Activated naive CD4-positive, alpha-beta T cell treated with anti-CD3 and anti-CD28 coated beads, Interleukin-2, amount 50 U/mL, for 16 hours (primary cell): ENCODE measurements around the gene PLXND1.
"Not testable (repeated sequence)": the region's sequence is repeated elsewhere in the genome, so short reads cannot be mapped to it uniquely, and the experiment has no call there.

Experiments used
- DNase-seq: peaks from one replicate; pipeline ENCODE4 v3.0.0-alpha.2; 2020

Gene PLXND1

DNA sequence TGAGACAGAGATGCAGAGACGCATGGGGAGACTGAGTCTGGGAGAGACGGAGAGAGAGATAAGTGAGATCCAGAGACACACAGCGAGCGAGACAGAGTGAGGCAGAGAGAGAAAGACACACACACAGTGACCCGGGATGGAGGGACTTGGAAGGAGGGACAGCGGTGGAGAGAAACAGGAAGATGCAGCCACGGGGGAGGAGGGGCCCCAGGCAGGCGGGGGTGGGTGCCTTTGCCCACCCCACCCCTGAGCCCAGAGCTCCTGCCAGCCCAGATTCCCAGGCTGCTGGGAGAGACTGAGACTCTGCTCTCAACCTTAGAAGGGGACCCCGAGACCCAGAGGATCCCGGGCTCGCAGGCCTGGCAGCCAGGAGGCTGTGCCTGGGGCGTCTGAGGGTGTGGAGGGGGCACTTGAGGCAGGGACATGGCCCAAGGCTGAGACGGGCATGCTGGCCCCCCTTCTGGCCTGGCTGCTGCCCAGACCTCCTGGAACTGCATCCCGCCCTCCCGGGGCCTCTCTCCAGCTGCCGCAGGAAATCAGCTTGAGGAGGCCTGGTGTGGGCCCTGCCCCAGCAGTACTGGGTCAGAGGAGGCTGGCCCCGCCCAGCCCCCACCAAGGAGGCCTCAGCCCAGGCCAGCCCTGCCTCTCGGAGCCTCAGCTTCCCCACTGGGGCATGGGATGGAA lies 45.4 kb downstream of the PLXND1 start:
- DNase-seq = no peak

DNA sequence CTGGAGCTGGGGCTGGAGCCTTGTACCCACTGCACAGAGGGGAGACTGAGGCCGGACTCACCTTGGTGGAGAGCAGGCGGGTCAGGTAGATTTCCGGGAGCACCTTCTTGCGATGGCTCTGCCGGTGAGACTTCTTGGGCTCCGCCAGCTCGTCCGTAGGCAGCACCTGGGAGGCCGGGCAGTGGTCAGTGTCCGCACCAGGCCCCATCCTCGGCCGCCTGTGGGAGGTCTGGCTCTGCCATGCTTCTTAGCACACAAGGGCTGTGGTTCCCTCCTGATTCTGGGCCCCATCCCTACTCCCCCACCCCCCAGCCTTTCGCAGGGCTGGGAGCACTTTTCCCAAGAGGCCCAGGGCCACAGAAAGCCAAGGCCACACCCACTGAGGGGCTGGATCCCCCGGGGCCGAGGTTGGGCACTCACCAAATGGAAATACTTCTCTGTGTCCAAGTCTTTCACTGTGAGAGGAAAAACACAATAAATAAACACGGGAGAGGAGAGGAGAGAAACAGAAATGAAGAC lies 46.1 kb downstream of the PLXND1 start:
- DNase-seq = no peak

DNA sequence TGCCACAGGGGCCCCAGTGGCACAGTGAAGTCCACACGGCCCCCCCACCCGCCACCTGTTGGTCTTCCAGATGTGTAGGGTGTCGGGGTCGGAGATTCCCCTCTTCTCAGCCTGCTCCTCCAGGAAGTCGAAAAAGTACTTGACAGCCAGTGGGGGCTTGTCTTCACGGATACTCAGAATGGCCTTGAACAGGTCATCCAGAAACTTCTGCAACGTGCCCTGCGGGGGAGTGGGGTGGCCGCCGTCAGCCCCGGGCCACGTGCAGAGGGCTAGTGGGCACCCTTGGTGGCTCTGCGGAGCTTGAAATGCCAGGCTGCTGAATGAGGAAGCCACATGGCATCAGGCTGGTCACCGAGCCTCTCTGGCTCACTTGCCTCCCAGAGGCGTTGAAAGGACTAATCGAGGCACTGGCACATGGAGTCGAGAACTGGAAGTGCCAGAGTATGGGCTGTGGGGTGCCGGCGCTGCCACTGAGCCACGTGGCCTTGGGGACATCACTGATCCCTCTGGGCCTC lies 46.9 kb downstream of the PLXND1 start:
- DNase-seq = no peak

DNA sequence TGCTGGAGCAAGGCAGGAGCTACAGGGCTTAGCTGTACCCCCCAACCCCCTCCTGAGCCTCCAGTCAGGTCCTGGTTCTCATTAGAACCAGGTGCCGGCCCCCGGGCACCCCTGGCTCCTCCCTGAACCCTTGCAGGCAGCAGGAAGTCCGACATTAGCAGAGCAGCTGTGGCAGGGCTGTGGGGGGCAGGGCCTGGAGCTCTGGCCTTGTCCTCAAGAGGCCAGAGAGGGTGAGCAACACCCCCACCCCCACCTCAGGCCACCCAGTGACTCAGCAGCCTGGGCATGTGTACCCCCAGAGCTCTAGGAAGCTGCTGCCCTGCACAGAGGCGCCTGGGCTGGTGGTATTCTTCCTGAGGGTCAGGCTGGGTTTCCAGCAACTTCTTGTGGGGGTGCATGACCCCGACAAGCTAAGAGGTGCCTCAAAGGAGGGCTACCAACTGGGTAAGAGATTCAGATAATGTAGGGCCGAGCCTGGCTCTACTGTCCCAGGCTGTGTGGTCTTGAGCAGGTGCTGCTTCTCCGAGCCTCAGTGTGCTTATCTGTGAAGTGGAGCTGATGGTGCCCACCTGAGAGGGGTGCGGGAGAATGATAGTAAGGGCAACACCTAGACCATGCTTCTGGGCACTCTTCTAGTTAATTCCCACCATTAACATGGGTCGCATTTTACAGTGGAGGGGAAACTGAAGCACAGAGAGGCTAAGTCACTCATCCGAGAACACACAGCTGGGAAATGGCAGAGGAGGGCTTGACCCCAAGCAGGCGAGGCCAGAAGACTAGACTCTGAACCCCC lies 47.5 kb downstream of the PLXND1 start:
- no peak for DNase-seq

DNA sequence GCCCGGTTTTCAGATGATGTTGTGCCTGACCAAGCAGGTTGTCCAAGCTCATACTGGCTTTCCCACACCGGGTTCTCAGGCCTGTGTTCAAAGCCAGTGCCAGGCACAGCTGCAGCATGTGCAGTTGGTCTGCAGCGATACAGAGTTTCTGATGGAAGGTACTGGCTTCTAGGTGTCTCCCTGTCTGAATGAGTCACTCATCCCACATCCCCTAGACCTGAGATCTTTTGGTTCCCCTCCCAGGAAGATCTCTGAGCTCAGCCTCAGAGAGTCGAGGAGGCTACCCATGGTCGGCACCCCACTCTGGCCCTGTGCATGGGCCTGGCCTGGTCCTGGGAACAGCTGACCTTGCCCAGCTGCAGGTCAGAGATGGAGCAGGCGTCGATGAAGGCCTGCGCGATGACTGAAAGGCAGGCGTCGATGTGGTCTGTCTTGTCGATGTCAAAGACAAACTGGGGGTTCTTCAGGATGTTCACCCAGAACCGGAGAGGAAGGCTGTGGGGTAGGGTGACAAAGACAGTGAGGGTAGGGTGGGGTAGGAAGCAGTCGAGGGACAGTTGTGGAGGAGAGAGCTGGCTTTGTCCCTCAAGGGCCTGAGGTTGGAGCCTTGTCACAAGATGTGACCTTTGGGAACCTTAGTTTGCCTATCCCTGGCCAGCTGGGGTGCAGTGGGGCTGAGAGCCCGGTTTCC lies 48.2 kb downstream of the PLXND1 start:
- DNase-seq = no peak

DNA sequence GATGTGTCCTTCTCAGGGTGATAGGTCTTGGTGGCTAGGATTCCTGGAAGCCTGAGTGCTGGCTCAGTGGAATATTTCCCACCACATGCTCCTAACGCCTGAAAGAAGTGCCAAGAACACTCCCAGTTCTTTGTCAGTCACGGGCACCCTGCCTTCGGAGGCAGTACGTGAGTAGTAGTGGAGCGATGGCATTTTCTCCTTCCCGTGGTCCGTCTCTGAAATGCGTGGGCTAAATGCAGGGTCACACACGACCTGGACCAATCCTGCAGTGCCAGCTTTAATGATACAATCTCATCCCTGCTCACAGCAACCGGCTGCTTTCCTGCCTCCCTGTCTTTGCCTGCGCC lies 49.0 kb downstream of the PLXND1 start:
- no peak for DNase-seq

DNA sequence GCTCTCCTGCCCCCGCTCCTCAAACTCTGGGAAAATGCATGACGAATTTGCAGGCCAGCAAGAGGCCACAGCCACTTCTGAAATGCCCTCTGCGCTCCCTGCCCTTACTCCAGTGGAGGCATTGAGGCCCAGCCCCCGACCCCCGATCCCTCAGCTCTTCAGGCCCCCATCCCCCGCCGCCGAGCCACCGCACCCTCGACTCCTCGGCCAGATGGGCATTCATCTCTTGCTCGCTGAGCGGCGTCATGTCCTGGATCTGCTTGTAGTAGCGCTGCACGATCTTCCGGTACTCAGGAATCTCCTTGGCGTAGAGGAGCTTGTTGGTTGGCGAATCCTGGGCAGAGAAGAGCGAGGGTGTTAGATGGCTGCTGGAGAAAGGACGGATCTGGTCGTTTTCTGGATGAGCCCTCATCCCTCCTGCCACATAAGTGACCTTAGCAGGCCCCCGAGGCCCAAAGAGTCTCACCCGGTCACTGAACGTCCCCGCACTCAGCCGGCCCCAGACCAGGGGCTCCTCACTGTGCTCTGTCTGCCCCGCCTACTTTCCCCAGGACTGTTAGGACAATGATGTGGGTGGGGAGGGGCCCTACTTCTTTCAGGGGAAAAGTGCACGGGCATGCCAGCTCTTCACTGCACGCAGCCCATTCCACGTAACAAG lies 49.5 kb downstream of the PLXND1 start:
- DNase-seq = no peak

DNA sequence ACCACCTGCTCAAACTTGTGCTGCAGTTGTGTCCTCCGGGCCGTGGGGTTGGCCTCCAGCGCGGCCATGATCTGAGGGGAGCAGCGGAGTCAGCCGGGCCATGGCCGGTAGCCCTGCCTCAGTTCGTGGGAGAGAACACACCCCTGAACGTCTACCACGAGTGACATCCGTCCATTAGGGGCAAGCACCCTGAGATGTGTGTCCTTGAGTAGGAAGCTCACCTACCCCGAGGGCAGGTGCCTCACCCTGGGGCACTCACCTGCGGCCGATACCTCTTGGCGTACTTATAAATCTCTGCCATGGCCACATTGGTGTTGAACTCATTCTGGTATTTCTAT lies 50.1 kb downstream of the PLXND1 start:
- DNase-seq = no peak

DNA sequence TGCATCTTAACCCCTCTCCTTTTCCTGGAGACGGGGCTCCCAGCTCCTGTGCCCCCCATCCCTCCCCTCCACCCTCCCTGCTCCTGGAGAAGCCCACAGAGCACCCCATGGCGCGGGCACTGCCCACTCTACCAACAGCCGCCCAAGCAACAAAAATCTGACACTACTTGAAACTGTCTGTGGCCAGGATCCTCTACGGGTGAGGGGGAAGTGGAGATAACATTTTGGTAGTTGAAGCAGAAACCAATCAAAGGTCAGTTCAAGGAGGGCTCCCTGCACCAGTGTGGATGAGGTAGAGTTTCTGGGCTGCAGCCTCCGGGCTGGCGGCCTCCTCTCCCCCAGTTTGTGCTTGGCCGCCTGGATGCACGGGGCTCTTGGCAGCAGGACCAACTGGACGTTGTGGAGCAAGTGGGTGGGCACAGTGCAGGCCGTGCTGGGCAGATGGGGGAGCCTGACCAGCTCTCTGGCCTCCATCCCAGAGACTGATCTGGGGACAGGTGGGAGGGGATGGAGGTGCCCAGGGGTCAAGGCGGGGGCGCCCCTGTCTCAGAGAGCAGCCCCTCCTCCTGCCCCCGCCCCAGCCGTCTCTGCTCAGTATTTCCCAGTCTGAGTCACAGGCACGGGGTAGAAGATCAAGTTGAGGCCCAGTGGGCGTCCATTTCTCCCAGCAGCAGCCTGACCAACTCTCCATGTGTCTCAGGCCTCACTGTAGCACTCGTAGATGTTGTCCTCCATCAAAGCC lies 50.7 kb downstream of the PLXND1 start:
- DNase-seq = no peak

DNA sequence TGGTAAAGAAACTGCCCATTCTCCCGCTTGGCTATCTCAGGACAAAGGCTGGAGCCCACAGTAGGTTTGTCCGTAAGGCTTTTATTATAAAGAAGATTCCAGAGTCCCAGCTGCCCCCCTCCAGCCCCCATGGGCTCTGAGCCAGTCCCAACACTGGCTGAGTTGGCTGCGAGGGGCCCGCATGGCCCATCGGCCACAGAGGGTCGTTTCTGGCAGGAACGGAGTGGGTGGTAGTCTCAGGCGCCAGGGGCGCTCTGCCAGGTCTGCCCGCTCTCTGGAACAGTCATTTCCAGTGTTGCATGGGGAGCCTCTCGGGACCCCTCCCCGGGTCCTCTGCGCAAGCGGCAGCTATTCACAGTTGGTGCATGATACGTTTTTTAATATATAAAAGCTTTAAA lies 51.3 kb downstream of the PLXND1 start:
- DNase-seq = no peak

DNA sequence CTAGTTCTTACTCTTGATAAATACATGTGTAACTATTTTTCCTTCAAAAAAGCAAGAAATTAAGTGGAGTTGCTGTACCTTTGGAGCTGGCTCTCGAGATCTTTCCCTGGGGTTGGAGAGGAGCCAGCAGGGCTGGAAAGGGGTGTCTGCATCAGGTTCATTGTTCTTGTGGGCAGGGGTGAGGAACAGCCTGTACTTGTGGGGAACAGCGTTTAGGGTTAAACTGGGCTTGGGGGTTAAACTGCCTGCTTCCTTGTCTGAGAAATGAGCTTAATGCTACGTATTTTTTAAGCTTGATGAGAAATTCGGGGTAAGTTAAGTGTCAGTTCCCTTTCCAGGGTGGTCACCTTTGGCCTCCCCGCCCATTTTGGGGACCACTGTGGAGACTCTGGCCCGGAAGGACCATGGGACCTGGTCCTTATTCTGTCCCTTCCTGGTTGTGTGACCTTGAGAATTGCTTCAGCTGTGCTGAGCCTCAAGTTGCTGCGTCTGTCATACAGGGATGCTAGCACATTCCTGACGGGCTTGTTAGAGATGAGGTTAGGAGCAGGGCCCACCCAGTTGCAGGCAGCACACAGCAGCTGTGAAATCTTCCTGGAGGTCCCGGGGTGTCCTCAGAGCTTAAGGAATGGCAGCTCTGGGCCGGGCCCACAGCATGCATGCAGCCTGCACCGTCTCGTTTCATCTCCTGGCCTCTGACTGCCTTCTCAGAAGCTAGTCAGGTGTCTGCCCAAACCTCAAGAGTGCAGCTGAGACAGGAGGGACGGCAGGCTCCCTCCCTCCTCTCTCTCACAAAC lies 51.9 kb downstream of the PLXND1 start:
- no peak for DNase-seq

DNA sequence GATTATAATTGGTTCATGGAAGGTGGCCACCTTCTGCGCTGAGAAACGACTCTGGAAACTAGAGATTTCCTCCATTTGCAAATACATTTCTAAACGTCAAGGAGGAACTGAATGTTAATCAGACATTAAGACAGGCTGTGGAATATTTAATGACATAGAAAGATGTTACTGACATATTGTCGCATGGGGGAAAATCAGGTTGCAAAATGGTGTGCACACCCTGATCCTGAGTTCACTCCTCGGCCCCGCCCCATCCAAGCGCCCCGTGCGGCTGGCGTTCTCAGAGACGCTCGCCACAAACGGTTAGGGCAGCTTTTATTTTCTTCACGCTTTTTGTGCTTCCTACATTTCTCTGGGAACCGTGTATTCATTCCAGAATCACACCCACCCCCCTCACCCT lies 52.8 kb downstream of the PLXND1 start:
- DNase-seq = no peak

DNA sequence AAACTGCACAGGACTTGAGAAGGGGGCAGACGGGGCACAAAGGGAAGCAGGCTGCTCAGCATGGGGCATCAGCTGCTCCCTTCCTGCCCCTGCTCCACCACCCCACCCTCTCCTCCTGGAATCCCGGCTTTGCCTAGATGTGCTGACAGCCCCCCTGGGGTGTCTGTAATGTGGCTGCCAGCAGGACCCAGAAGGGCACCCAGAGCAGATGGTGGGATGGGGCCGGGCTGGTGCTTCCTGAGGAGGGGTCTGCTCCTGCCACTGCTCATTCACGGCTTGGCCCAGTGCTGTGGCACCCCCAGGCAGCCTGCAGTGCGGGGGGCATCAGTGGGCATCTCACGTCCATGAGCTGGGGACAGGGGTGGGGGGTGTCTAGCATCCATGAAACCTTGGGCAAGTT lies 53.3 kb downstream of the PLXND1 start:
- no peak for DNase-seq

DNA sequence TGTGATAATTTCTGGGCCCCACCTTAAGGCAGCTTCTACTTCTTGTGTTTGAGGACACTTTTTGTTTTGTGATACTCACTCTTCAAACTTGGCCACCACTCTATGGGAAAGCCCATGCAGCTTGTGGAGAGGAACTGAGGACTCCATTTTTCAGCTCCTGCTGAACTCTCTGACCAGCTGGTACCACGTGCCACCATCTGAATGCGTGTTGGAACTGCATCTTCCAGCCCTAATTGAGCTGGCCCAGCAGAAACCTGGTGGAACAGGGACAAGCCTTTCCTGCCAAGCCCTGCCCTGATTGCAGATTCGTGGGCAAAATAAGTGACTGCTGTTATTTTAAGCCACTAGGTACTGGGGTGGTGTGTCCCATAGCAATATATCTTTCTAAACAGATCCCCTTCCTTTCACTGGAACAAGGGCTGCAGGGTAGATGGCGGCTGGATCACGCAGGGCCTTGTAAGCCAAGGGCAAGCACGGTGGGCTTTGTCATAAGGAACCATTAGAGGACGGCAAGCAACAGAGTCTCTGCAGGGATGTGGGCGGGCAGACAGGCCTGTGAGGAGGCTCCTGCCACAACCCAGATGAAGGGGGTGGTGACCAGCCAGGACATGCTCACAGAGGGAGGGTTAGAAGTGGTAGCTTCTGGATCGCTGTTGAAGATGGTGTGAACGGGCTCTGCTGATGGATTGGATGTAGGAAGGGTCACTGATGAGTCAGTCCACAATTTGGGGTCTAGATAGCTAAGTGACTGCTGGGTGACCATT lies 54.0 kb downstream of the PLXND1 start:
- no peak for DNase-seq

DNA sequence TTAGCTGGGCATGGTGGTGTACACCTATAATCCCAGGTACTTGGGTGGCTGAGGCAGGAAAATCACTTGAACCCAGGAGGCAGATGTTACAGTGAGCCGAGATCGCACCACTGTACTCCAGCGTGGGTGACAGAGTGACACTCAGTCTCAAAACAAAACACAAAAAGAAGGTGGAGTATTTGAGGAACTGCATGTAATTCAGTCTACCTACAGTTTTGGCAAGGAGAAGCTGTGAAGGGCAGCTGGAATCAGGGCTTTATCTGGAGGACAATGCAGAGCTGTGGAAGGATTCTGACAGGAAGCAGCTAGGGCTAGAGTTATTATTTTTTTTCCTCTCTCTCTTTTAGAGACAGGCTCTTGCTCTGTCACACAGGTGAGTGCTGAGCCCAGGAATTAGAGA lies 56.7 kb downstream of the PLXND1 start:
- no peak for DNase-seq

DNA sequence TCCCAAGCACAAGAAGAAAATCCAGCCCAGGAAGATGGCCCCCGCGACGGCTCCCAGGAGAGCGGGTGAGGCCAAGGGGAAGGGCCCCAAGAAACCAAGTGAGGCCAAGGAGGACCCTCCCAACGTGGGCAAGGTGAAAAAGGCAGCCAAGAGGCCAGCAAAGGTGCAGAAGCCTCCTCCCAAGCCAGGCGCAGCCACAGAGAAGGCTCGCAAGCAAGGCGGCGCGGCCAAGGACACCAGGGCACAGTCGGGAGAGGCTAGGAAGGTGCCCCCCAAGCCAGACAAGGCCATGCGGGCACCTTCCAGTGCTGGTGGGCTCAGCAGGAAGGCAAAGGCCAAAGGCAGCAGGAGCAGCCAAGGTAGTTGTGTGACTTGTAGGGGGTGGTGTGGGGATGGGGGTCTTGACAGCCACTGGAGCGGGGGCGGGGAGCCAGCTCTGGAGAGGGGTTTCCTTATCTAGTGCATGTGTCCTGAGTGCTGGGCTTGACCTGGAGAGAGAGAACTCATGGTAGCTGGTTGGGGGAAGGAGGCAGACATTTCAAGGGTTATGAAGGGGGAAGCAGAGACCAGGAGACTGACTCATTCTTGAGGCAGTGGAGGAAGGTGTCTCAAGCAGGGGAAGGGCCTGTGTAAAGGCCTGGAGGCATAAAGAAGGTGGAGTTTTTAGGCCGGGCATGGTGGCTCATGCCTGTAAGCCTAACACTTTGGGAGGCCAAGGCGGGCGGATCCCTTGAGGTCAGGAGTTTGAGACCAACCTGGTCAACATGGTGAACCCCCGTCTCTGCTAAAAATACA lies 57.3 kb downstream of the PLXND1 start:
- DNase-seq = no peak

DNA sequence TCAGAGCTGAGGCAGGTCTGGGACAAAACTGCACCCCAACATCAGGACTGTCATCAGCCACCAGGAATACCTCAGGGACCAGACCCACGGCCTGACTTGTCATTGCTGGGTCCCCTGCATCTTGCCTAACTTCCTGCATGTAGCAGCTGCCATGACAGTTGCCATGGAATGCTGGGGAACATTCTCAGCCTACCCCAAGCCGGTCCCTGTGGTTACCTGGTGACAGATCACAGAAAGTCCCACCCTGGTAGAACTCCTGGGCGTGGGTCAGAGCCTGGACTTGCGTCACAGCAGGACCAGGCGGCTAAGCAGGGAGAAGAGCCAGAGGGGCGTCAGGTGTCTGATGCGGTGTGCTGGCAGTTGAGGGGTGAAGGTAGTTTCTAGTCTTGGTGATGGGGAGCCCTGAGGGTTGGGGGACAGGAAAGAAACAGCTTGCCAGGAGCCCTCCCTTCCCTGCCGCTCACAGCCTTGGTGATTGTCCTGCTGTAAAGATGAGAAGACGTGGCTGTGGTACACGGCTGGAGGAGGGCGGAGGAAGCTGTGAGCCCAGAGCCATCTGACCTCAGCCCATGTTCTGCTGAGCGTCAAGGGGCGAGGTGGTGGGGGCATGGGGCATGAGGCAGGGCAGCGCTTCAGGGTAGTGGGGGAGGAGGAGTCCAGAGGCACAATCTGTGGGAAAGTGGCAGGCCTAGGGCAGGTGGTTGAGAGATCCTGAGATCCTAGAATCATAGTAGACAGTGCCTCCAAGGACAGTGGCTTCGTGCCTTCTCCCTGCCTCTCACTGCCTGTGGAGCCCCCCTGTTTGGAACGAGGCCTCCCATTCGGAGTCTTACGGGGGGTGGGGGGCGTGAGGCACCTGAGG lies 58.1 kb downstream of the PLXND1 start:
- no peak for DNase-seq

DNA sequence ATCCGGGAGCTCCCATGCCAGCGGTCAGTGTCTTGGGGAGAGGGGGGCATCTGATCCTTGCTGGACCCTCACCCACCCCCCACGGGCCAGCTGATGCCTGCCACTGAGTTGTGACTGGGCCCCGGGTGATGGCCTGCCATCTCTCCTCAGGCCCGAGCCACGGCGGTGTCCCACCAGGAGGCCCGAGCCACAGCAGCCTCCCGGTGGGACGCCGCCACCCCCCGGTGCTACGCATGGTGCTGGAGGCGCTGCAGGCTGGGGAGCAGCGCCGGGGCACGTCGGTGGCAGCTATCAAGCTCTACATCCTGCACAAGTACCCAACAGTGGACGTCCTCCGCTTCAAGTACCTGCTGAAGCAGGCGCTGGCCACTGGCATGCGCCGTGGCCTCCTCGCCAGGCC lies 59.2 kb downstream of the PLXND1 start:
- DNase-seq = no peak

DNA sequence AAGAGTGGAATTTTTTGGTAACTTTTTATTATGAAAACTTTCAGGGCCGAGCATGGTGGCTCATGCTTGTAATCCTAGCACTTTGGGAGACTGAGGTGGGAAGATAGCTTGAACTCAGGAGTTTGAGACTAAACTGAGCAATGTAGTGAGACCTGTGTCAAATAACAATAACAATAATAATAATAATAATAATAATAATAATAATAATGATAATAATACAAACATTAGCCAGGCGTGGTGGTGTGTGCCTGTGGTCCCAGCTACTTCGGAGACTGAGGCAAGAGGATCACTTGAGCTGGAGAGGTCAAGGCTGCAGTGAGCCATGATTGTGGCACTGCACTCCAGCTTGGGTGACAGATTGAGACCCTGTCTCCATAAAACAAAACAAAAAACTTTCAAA lies 60.5 kb downstream of the PLXND1 start:
- not testable (repeated sequence) for DNase-seq
